CD4-positive, alpha-beta T cell treated with Interleukin-15 for 4 hours (primary cell): Measurements from ENCODE around the gene FABP1.

ENCODE experiments used
- DNase-seq: peaks from one replicate; pipeline ENCODE4 v3.0.0-alpha.2; 2020; ENCODE audit warnings: low spot score

Gene FABP1

GRCh38 chr2:88137833-88138232 is 10.0 kb upstream of the FABP1 start:
- DNase-seq: no peak

- no peak for DNase-seq
Measured at GRCh38 chr2:88136817-88137216, 9.0 kb upstream of the FABP1 start.

- no peak for DNase-seq
Measured at GRCh38 chr2:88133875-88134274, 6.0 kb upstream of the FABP1 start.

GRCh38 chr2:88131999-88132368 is 4.1 kb upstream of the FABP1 start:
- no peak for DNase-seq

GRCh38 chr2:88131201-88131998 is 3.5 kb upstream of the FABP1 start:
- DNase-seq: no peak

- no peak for DNase-seq
Measured at GRCh38 chr2:88129313-88129959, 1.6 kb upstream of the FABP1 start.

GRCh38 chr2:88128654-88129312 is 921 bp upstream of the FABP1 start:
- no peak for DNase-seq

GRCh38 chr2:88127638-88127887 is 299 bp downstream of the FABP1 start:
- no peak for DNase-seq

- no peak for DNase-seq
Measured at GRCh38 chr2:88126772-88127637, 857 bp downstream of the FABP1 start.

- no peak for DNase-seq
Measured at GRCh38 chr2:88125924-88126771, 1.7 kb downstream of the FABP1 start.

GRCh38 chr2:88125344-88125923 is 2.4 kb downstream of the FABP1 start:
- no peak for DNase-seq

- no peak for DNase-seq
Measured at GRCh38 chr2:88123975-88124917, 3.6 kb downstream of the FABP1 start.

GRCh38 chr2:88123164-88123974 is 4.5 kb downstream of the FABP1 start:
- no peak for DNase-seq

- DNase-seq: no peak
Measured at GRCh38 chr2:88122141-88122884, 5.5 kb downstream of the FABP1 start.

- no peak for DNase-seq
Measured at GRCh38 chr2:88121678-88122077, 6.2 kb downstream of the FABP1 start.

GRCh38 chr2:88117973-88118372 is 9.9 kb downstream of the FABP1 start:
- DNase-seq: no peak

- DNase-seq: no peak
Measured at GRCh38 chr2:88116669-88117432, 11.0 kb downstream of the FABP1 start.
